Uterus (tissue), 4 donors: ENCODE measurements around the gene ANKRD2. TPM values are rescaled to one million over a fixed set of nuclear protein-coding genes. Genes with fewer than 3 reads are reported as not detected.

Experiments
- DNase-seq, 2 donors: peaks; one replicate each; pipeline ENCODE4 v3.0.0-alpha.2; 2019 to 2020
- H3K27ac ChIP-seq, 2 donors: fragments of 200-600 bp; sonication (generic); 1 replicate in 1 of 2; 2 replicates in 1 of 2; pipeline ENCODE4 v1.5.1; 2016 to 2018
- H3K27me3 ChIP-seq, 2 donors: fragments of 200-600 bp; sonication (generic); one replicate each; pipeline ENCODE4 v1.5.1; 2018 to 2019; ENCODE audit warnings: control low read depth in 1 of 2
- H3K36me3 ChIP-seq, 2 donors: fragments of 200-600 bp; sonication (generic); one replicate each; pipeline ENCODE4 v1.5.1; 2019; ENCODE audit warnings: control low read depth in 1 of 2
- H3K4me1 ChIP-seq, 2 donors: fragments of 200-600 bp; sonication (generic); one replicate each; pipeline ENCODE4 v1.5.1; 2018 to 2019; ENCODE audit warnings: control low read depth in 1 of 2
- H3K4me3 ChIP-seq, 2 donors: fragments of 200-600 bp; sonication (generic); 1 replicate in 1 of 2; 2 replicates in 1 of 2; pipeline ENCODE4 v1.5.1; 2018 to 2019; ENCODE audit warnings: mild to moderate bottlenecking in 1 of 2
- H3K9me3 ChIP-seq, 2 donors: fragments of 200-600 bp; sonication (generic); one replicate each; pipeline ENCODE4 v1.5.1; 2019; ENCODE audit warnings: control low read depth in 1 of 2
- CTCF ChIP-seq, 4 experiments: fragments of 200-600 bp in 2 of 4; fragments of 450-650 bp in 2 of 4; sonication (generic) in 2 of 4; IDR thresholded peaks; one replicate each; pipeline ENCODE4 v1.5.1; 2016 to 2019; ENCODE audit warnings: antibody characterized with exemption in 4 of 4, mild to moderate bottlenecking in 2 of 4, moderate library complexity in 1 of 4
- POLR2A ChIP-seq, 2 donors: fragments of 450-650 bp; IDR thresholded peaks; one replicate each; pipeline ENCODE4 v1.6.1; 2016; ENCODE audit warnings: antibody characterized with exemption in 2 of 2, mild to moderate bottlenecking in 1 of 2, moderate library complexity in 1 of 2
- intact Hi-C: fragments of 100-400 bp; cut with DNase I; formaldehyde crosslinking; loops from one replicate; pipeline ENCODE4 v1.15.1; 2023; ENCODE audit warnings: low total_unique reads
- total RNA-seq, 4 donors: library from RNA; depleted of rRNA in 3 of 4; stranded (reverse); fragments of >200 nt in 3 of 4; gene quantifications; one replicate each; pipeline versions ENCODE4 v1.1.0 to v1.2.4, GENCODE V29; 2014 to 2023
- donor health status: DM: yes; HTN: yes; CAD: no.

ANKRD2 gene
- total RNA-seq, 4 donors from 2014 or later: 0.43 to 0.48 TPM; not detected in 2

GRCh38 chr10:97612386-97612785 is 39.8 kb downstream of the ANKRD2 start:
- DNase-seq: no peak
- H3K9me3 ChIP-seq: no peaks in the 10 kb centered on the region
- H3K4me3 ChIP-seq: no peak overlapping the region
- H3K27ac ChIP-seq: no peak overlapping the region
- H3K4me1 ChIP-seq: no peaks in the 10 kb centered on the region
- intact Hi-C loops: no loop called here
- H3K27me3 ChIP-seq: no peaks in the 10 kb centered on the region
- H3K36me3 ChIP-seq: no peaks in the 10 kb centered on the region
- TF ChIP-seq CTCF (IDR thresholded peaks at IDR 0.05): peak; percentile 52 to 81 (median 62)
- TF ChIP-seq POLR2A (IDR thresholded peaks at IDR 0.05): no peak

- no peak for DNase-seq
- no peak for TF ChIP-seq CTCF (IDR thresholded peaks at IDR 0.05)
- no peak for TF ChIP-seq POLR2A (IDR thresholded peaks at IDR 0.05)
- no peaks in the 10 kb centered on the region for H3K36me3 ChIP-seq
- no peaks in the 10 kb centered on the region for H3K27me3 ChIP-seq
- intact Hi-C loops: no loop called here
- no peak overlapping the region for H3K27ac ChIP-seq
- no peaks in the 10 kb centered on the region for H3K4me1 ChIP-seq
- no peaks in the 10 kb centered on the region for H3K9me3 ChIP-seq
- no peak overlapping the region for H3K4me3 ChIP-seq
These were observed 45.7 kb downstream of the ANKRD2 start for GRCh38 chr10:97618285-97618684.

- Histone ChIP-seq H3K27me3 (no peaks in the 10 kb centered on the region), H3K36me3 (no peaks in the 10 kb centered on the region), H3K27ac (no peak overlapping the region), H3K9me3 (no peaks in the 10 kb centered on the region), H3K4me1 (no peaks in the 10 kb centered on the region), H3K4me3 (no peak overlapping the region)
- intact Hi-C loops: no loop called here
- DNase-seq: no peak
- TF ChIP-seq POLR2A (IDR thresholded peaks at IDR 0.05) (no peak), CTCF (IDR thresholded peaks at IDR 0.05) (no peak)
These were observed 46.2 kb downstream of the ANKRD2 start for GRCh38 chr10:97618733-97619132.

- Histone ChIP-seq H3K9me3 (no peaks in the 10 kb centered on the region), H3K27ac (no peak overlapping the region), H3K4me1 (no peaks in the 10 kb centered on the region), H3K27me3 (no peaks in the 10 kb centered on the region), H3K4me3 (no peak overlapping the region), H3K36me3 (no peaks in the 10 kb centered on the region)
- intact Hi-C loops: no loop called here
- DNase-seq: no peak
- no peak for TF ChIP-seq CTCF (IDR thresholded peaks at IDR 0.05)
- TF ChIP-seq POLR2A (IDR thresholded peaks at IDR 0.05): no peak
These were observed 50.7 kb downstream of the ANKRD2 start for GRCh38 chr10:97623277-97623676.

- Histone ChIP-seq H3K9me3 (no peaks in the 10 kb centered on the region), H3K4me3 (no peak overlapping the region), H3K27ac (no peak overlapping the region), H3K36me3 (no peaks in the 10 kb centered on the region), H3K4me1 (no peaks in the 10 kb centered on the region), H3K27me3 (no peaks in the 10 kb centered on the region)
- intact Hi-C loops: no loop called here
- TF ChIP-seq POLR2A (IDR thresholded peaks at IDR 0.05): no peak
- no peak for TF ChIP-seq CTCF (IDR thresholded peaks at IDR 0.05)
- DNase-seq: no peak
These were observed 55.2 kb downstream of the ANKRD2 start for GRCh38 chr10:97627731-97628130.
